Stimulated activated CD4-positive, alpha-beta T cell treated with anti-CD3 and anti-CD28 coated beads, Interleukin-15, amount 100 ng/mL, for 1 hour (primary cell): Measurements from ENCODE around the gene EMP2.
"Not testable (repeated sequence)": the region's sequence is repeated elsewhere in the genome, so short reads cannot be mapped to it uniquely, and the experiment has no call there.

Experiments
- DNase-seq, 2 donors: peaks; one replicate each; pipeline ENCODE4 v3.0.0-alpha.2; 2020; ENCODE audit warnings: low read depth in 1 of 2, low spot score in 1 of 2

Gene EMP2

GRCh38 chr16:10578474-10579316, 1.7 kb downstream of the EMP2 start:
- DNase-seq = no peak

DNA sequence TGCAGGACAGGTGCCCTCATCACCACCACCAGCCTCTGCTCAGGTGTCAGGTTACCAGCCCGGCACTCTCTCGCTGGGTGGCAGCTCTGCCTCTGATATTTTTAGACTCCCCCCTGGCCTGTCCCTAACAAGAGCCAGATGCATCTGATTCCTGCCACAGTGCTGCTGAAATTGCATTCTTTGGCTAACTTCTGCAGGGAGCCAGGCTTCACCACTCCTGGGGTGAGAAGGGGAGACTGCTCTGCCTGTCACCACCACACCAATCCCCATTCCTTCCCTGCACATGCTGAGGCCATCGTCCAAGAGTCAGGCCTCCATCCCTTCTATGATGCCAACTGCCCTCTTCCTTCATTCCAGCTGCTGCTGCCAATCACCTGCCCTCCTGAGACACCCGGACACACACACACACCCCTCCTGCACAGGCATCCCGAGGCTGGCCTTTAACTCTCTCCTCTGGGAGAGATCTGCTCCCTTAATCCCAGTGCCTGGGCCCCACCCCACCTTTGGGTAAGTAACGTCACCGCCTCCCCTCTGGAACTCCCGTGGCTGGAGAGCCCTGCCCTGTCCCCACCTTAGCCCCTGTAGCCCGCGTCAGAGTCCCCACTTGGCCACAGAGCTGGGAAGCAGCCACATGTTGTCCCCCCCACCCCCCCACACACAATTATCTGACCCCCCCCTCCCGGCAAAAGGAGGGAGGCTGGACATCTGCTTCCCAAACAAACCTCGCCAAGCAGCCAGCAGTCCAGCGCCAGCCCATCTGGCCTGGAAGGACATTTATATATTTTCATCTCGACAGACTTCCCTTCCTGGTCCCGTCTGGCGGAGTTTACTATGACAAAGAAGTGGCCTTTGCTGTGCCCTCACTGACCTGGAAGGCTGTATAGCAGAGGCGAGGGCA, 2.8 kb downstream of the EMP2 start:
- no peak for DNase-seq

DNA sequence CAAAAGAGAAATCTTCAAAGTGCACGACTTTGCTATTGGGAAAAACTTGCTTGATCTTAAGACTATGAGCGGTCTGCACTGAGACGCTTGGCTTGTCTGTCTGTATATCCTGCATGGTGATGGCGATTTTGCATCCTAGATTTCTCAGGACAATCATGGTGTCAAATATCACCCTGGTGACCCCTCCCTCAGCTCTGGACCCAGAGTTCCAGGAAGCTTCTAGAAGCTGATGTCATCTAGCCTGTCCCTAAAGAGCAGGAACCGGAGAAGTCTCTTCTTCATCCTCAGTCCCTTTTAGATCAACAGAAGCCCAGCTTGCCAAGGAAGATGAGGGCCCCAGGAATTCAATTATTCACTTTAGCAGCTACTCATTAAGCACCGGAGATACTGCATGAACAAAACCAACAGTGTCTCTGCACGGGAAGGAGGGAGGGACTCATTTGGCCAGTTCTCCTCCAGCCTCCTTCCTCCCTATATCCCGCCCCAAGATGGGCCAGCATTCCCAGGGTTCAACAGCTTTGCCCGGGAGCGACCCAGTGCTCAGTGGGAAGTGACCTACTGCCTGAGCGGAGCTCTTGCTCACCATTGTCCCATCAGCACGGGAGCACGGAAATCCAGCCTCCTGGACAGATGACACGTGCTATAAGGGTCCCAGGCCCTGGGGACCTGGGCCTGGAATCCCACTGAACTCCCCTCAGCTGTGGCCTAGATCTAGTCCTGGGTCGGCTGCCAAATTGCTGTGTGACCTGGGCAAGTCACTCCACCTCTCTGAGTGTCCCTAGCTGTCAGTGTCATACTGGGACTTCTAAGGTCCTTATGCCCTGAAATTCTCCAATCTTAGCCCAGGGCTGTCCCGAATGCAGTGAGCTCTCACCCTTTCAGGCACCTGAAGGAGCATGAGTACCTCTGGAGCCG, 3.8 kb downstream of the EMP2 start:
- DNase-seq = no peak

DNA sequence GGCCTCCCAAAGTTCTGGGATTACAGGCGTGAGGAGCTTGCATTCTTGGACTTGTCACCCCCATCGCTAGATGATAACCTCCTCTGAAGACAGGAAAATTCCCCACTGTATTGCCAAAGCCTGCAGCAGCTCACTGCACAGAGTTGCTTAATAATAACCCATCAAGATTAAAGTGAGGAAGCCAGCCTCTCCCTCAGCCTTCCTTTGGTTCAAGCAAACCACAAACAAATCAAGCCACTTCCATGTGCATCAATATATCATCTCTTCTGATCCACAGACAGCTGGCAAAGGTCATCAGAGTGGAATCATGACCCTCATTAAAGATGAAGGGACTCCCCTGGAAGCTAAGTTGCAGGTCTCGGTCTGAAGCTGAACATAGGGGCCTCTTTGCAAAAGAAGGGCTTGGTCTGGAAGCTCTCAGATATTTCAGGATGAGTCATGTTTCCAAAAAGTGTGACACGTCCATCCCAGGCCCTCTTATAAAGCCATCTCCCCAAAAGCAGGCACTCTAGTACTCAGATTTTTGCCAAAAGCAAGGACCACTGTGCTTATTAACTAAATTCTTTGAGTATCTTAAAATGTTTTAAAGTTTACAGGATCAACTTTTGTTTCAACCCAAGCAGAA, 4.8 kb downstream of the EMP2 start:
- no peak for DNase-seq

- no peak for DNase-seq
These were observed 7.8 kb downstream of the EMP2 start for GRCh38 chr16:10572611-10573010.

- no peak for DNase-seq
These were observed 9.0 kb downstream of the EMP2 start for GRCh38 chr16:10571354-10571753.

- DNase-seq = no peak
These were observed 10.8 kb downstream of the EMP2 start for GRCh38 chr16:10569621-10570020.

DNA sequence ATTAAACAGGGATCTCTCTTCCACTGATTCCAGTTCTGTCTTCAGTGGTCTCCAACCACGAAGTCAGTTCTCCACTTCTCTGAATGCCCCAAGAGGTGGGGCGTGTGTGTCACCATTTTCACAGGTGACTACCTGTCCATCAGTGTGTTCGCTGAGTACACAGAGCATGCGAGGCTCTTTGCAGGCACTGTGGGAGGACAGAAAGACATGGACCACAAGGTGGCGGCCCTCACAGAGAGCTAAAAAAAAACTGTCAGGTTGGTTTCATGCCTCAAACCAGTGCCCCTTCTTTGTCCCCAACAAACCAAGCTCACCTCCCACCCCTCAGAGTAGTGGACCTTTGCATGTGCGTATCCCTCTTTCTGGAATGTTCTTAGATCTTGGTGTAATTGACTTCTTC, 13.8 kb downstream of the EMP2 start:
- no peak for DNase-seq

GRCh38 chr16:10565167-10565566, 15.2 kb downstream of the EMP2 start:
- no peak for DNase-seq

GRCh38 chr16:10564591-10564990, 15.8 kb downstream of the EMP2 start:
- DNase-seq = no peak

GRCh38 chr16:10562361-10562899, 18.0 kb downstream of the EMP2 start:
- no peak for DNase-seq

DNA sequence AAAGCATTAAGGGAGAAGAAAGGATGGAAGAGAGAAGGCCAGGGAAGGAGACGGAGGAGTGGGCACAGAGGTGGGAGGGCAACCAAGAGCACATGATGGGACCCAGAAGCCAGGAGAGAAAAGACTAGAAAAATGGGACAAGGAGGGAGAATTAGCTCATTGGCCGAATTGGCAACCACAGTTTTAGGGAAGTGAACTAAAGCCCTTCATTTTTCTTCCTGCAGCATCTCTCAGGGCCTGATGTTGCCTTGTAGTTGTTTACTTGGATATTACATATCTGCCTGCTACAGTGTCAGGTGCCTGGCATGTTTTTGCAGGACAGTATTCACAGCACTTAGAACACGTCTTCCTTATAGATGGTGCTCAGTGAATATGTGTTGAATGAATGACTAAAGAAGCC, 19.0 kb downstream of the EMP2 start:
- DNase-seq = no peak

DNA sequence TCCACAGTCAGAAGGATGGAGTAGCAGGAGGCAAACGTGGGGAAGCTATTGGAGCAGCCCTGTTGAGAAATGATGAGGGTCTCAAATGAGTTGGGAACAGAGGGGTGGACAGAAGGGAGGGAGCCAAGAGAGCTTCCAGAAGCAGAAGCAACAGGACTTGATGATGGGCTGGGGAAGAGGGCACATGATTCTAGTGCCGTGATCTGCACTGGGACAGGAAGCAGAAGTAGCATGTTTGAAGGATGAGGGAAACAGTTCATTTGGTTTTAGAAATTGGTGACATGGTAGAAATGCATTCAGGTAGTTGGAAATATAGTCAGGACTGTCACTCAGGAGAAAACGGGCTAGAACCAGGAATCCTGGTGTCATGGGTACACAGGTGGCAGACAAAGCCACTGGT, 19.4 kb downstream of the EMP2 start:
- no peak for DNase-seq

DNA sequence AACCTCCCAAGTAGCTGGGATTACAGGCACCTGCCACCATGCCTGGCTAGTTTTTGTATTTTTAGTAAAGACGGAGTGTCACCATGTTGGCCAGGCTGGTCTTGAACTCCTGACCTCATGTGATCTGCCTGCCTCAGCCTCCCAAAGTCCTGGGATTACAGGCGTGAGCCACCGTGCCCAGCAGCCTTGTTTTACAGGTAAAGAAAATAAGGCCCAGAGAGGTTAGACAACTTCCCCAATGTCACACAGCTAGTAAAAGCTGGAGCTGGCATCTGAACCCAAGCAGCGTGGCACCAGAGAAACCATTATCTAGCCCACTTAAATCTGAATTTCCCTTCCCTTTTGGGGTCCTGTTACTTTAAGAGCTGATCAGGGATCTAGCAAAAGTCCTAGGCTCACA, 20.6 kb downstream of the EMP2 start:
- DNase-seq = not testable (repeated sequence)

DNA sequence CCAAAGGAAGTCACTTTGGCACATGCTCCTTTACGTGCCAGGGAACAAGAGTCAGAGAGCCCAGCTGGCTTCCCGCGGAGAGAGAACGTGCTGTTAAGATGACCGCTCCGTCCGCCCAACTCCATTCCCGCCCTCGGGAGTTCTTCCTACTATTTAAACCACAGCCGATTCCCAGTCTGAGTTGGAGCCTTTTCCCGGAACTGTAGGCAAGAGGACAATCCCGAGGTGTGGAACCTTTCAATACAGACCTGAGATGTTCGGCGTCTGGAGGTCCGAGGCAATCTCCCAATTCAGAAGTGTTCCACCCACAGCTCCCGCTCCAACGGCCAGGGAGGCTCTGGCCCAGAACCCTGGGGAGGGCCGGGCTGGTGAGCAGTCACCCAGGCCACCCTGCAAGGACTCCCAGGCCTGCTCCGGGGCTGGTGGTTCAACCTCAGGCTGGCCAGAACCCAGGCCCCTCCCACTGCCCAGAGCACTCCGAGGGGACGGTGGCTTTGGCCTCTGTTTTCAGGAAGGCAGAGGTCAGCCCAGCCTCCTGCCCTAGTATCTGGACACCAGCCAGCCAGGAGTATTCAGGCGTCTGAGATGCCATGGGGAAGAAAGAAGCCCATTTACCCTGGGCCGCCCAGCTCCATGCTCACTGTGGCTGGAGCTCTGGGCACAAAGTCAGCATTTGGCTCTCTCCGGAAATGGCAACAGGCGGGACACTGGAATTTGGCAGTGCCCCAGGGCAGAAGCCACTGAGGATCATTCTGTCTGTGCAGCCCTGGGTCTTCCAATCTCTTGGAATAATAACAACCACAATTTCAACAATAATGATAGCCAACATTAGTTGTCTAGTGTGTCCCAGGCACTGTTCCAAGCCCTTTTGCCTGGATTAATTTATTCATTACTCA, 21.4 kb downstream of the EMP2 start:
- DNase-seq = no peak

DNA sequence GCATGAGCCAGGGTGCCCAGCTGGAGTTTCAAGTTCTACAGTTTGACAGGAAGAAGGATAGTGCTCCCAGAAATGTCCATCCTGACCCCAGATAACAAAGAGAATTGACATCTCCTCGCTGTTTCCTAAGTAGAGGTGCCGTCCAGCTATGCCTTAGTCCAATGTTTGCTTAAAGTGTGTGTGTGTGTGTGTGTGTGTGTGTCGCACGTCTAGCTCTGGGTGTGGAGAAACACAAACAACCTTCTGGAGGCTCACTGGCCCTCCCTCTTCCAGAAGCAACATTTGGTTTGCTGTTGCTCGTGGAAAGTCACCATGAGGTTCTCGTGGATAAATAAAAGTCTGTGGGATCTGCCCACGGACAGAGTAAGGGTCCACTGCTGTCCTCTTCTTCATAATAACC, 22.1 kb downstream of the EMP2 start:
- no peak for DNase-seq

DNA sequence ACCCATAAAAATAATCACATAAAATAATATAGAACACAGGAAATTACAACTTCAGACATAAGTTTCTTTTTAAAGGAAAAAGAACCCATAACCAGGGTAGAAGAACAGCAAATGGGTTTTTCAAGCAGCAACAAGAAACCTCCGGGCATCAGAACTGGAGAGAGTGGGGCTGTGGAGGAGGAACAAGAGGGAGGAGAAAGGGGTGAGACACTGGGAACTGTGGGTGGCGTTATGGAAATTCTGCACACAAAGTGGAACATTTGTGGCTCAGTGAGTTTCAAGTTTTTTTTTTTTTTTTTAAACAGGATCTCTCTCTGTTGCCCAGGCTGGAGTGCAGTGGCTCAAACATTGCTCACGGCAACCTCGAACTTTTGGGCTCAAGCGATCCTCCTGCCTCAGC, 22.6 kb downstream of the EMP2 start:
- no peak for DNase-seq

DNA sequence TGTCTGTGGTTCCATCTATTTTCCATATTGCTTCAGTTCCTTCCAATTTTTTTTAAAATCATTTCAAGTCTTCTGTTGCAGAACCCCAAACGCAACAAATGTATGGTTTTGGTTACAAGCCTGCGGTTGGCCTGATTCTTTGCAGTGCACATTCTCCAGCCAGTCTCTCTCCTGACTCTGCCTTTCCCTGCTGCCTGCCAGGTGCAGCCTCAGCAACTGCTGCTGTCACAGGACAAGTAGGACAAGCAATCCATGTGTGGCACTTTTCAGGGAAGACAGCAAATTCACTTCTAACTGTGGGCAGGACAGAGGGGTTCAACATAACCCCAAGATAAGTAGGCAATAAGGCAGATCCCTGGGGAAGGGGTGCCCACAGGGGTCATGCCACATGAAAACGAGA, 24.2 kb downstream of the EMP2 start:
- no peak for DNase-seq

DNA sequence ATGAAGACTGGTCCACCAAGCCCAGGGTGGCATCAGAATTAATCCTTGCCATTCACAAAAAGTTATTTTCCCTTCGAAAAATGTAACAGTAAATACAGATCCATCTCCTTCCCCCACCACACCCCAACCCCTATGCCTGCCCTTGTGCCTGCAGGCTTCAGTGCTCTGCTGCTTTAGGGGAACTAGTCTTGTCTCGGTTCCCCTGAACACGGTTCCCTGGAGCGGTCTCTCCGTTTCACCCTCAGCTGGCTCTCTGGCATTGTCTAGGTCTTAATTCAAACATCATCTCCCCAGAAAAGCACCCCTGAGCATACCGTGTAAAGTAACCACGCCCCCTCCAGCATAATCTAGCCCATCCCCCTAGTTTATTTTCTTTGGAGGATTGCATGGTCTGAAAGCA, 25.8 kb downstream of the EMP2 start:
- DNase-seq = no peak
